Breast epithelium (tissue), 3 donors: ENCODE data around the gene SP110.

Source experiments
- CTCF ChIP-seq, 3 donors: fragments of 450-650 bp; IDR thresholded peaks; one replicate each; pipeline ENCODE4 v1.5.1; 2016 to 2017; ENCODE audit warnings: antibody characterized with exemption in 3 of 3, mild to moderate bottlenecking in 3 of 3, moderate library complexity in 3 of 3
- POLR2A ChIP-seq: fragments of 450-650 bp; IDR thresholded peaks from one replicate; pipeline ENCODE4 v1.6.1; 2016; ENCODE audit warnings: antibody characterized with exemption, mild to moderate bottlenecking, moderate library complexity
- POLR2AphosphoS5 ChIP-seq, 3 donors: sonication (generic); formaldehyde crosslinking; IDR thresholded peaks; one replicate each; pipeline ENCODE4 v1.6.1; 2017; ENCODE audit warnings: antibody characterized with exemption in 3 of 3

- TF ChIP-seq CTCF (IDR thresholded peaks at IDR 0.05): no peak
- TF ChIP-seq POLR2A: no peak
- no peak for TF ChIP-seq POLR2AphosphoS5 (IDR thresholded peaks at IDR 0.05)
Observed at GRCh38 chr2:230216489-230216888, 3.3 kb downstream of the SP110 start.
